ENCODE results near the gene RAPH1. TPM values are rescaled to one million over a fixed set of nuclear protein-coding genes. Genes with fewer than 3 reads are reported as not detected.
A peak's percentile ranks its signal among the peaks of the same experiment; 100 is the strongest.

The RAPH1 gene
- total RNA-seq, 2 experiments from 2014 or later = 0.16 to 0.73 TPM

- no peak for DNase-seq
- peaks cover 3% of the 10 kb centered on the region for H3K27me3 Mint-ChIP-seq
- H3K27ac Mint-ChIP-seq = no peak overlapping the region
- H3K36me3 Mint-ChIP-seq = no peaks in the 10 kb centered on the region
- H3K4me1 Mint-ChIP-seq = peaks cover 2% of the 10 kb centered on the region
- CTCF ChIA-PET = interaction anchor here (0.5 kb wide), 1 partner anchor 106 kb away, joined by 3 read pairs; no protein-coding TSS in a partner anchor
- H3K4me3 Mint-ChIP-seq = no peak overlapping the region
- ATAC-seq = no peak
- H3K9me3 Mint-ChIP-seq (ENCODE audit: low read depth) = no peaks in the 10 kb centered on the region
Measured at GRCh38 chr2:203498161-203498560, 36.9 kb downstream of the RAPH1 start.

GRCh38 chr2:203492965-203493364 is 42.1 kb downstream of the RAPH1 start:
- Mint-ChIP-seq H3K36me3 (no peaks in the 10 kb centered on the region), H3K9me3 (ENCODE audit: low read depth) (no peaks in the 10 kb centered on the region), H3K4me1 (peaks cover 9% of the 10 kb centered on the region), H3K4me3 (no peak overlapping the region), H3K27ac (no peak overlapping the region), H3K27me3 (peaks cover 3% of the 10 kb centered on the region)
- CTCF ChIA-PET = interaction anchor here (0.7 to 1.9 kb wide), 3 partner anchors 107 to 323 kb away, joined by 3 to 4 read pairs (median 3); no protein-coding TSS in a partner anchor
- ATAC-seq (peak; percentile 45), DNase-seq (no peak)

GRCh38 chr2:203490391-203490790 is 44.7 kb downstream of the RAPH1 start:
- H3K4me1 Mint-ChIP-seq = peaks cover 9% of the 10 kb centered on the region
- CTCF ChIA-PET = interaction anchor here (0.7 kb wide), 1 partner anchor 1884 kb away, joined by 3 read pairs; no protein-coding TSS in a partner anchor
- H3K9me3 Mint-ChIP-seq (ENCODE audit: low read depth) = no peaks in the 10 kb centered on the region
- no peak overlapping the region for H3K4me3 Mint-ChIP-seq
- no peak overlapping the region for H3K27ac Mint-ChIP-seq
- H3K27me3 Mint-ChIP-seq = peaks cover 5% of the 10 kb centered on the region
- DNase-seq = no peak
- no peaks in the 10 kb centered on the region for H3K36me3 Mint-ChIP-seq
- ATAC-seq = no peak

GRCh38 chr2:203489531-203489930 is 45.6 kb downstream of the RAPH1 start:
- peaks cover 12% of the 10 kb centered on the region for H3K4me1 Mint-ChIP-seq
- no peaks in the 10 kb centered on the region for H3K36me3 Mint-ChIP-seq
- peaks cover 2% of the 10 kb centered on the region for H3K27me3 Mint-ChIP-seq
- CTCF ChIA-PET = no interaction called here
- no peak overlapping the region for H3K27ac Mint-ChIP-seq
- H3K9me3 Mint-ChIP-seq (ENCODE audit: low read depth) = no peaks in the 10 kb centered on the region
- no peak overlapping the region for H3K4me3 Mint-ChIP-seq
- DNase-seq (no peak), ATAC-seq (no peak)

GRCh38 chr2:203484266-203485112 is 50.6 kb downstream of the RAPH1 start:
- peaks cover 2% of the 10 kb centered on the region for H3K27me3 Mint-ChIP-seq
- CTCF ChIA-PET = interaction anchor here (0.6 to 2.0 kb wide), 10 partner anchors 15 to 425 kb away, joined by 3 to 28 read pairs (median 4); no protein-coding TSS in a partner anchor
- peaks cover 9% of the 10 kb centered on the region for H3K4me1 Mint-ChIP-seq

GRCh38 chr2:203480623-203481022 is 54.5 kb downstream of the RAPH1 start:
- no peak for DNase-seq
- H3K9me3 Mint-ChIP-seq (ENCODE audit: low read depth) = no peaks in the 10 kb centered on the region
- CTCF ChIA-PET = interaction anchor here (0.7 to 2.2 kb wide), 4 partner anchors 12 to 429 kb away, joined by 3 to 10 read pairs (median 4); no protein-coding TSS in a partner anchor
- peaks cover 9% of the 10 kb centered on the region for H3K4me1 Mint-ChIP-seq
- H3K27ac Mint-ChIP-seq = no peak overlapping the region
- H3K27me3 Mint-ChIP-seq = no peaks in the 10 kb centered on the region
- no peaks in the 10 kb centered on the region for H3K36me3 Mint-ChIP-seq
- ATAC-seq = no peak
- H3K4me3 Mint-ChIP-seq = no peak overlapping the region

More at GRCh38 chr2:203484266-203485112, 50.6 kb downstream of the RAPH1 start:
- no peak overlapping the region for H3K4me3 Mint-ChIP-seq
- no peak overlapping the region for H3K27ac Mint-ChIP-seq
- ATAC-seq (peak; percentile 82), DNase-seq (peak; percentile 69)
- no peaks in the 10 kb centered on the region for H3K36me3 Mint-ChIP-seq
- H3K9me3 Mint-ChIP-seq (ENCODE audit: low read depth) = no peaks in the 10 kb centered on the region

GRCh38 chr2:203476881-203477280 is 58.2 kb downstream of the RAPH1 start:
- Mint-ChIP-seq H3K4me3 (no peak overlapping the region), H3K36me3 (no peaks in the 10 kb centered on the region), H3K27me3 (no peaks in the 10 kb centered on the region), H3K27ac (no peak overlapping the region), H3K4me1 (no peaks in the 10 kb centered on the region), H3K9me3 (ENCODE audit: low read depth) (no peaks in the 10 kb centered on the region)
- no peak for ATAC-seq
- no peak for DNase-seq
- CTCF ChIA-PET = no interaction called here

GRCh38 chr2:203471323-203471722 is 63.8 kb downstream of the RAPH1 start:
- H3K4me1 Mint-ChIP-seq = no peaks in the 10 kb centered on the region
- ATAC-seq (no peak), DNase-seq (no peak)
- CTCF ChIA-PET = interaction anchor here (0.6 kb wide), 1 partner anchor 168 kb away, joined by 5 read pairs; no protein-coding TSS in a partner anchor
- H3K36me3 Mint-ChIP-seq = no peaks in the 10 kb centered on the region
- no peak overlapping the region for H3K4me3 Mint-ChIP-seq
- no peaks in the 10 kb centered on the region for H3K9me3 Mint-ChIP-seq (ENCODE audit: low read depth)
- no peak overlapping the region for H3K27ac Mint-ChIP-seq
- H3K27me3 Mint-ChIP-seq = peaks cover 15% of the 10 kb centered on the region

- Mint-ChIP-seq H3K27me3 (peaks cover 21% of the 10 kb centered on the region), H3K9me3 (ENCODE audit: low read depth) (no peaks in the 10 kb centered on the region), H3K4me1 (no peaks in the 10 kb centered on the region), H3K27ac (no peak overlapping the region), H3K4me3 (no peak overlapping the region), H3K36me3 (no peaks in the 10 kb centered on the region)
- CTCF ChIA-PET = no interaction called here
- ATAC-seq = no peak
- DNase-seq = no peak
Measured at GRCh38 chr2:203470371-203470770, 64.7 kb downstream of the RAPH1 start.

GRCh38 chr2:203469546-203469945 is 65.6 kb downstream of the RAPH1 start:
- Mint-ChIP-seq H3K36me3 (no peaks in the 10 kb centered on the region), H3K27ac (no peak overlapping the region), H3K4me1 (no peaks in the 10 kb centered on the region), H3K9me3 (ENCODE audit: low read depth) (no peaks in the 10 kb centered on the region), H3K27me3 (peaks cover 26% of the 10 kb centered on the region), H3K4me3 (no peak overlapping the region)
- CTCF ChIA-PET = interaction anchor here (0.6 to 2.4 kb wide), 3 partner anchors 11 to 346 kb away, joined by 3 to 6 read pairs (median 3); no protein-coding TSS in a partner anchor
- DNase-seq = no peak
- no peak for ATAC-seq

GRCh38 chr2:203463266-203463678 is 71.8 kb downstream of the RAPH1 start:
- Mint-ChIP-seq H3K4me1 (no peaks in the 10 kb centered on the region), H3K4me3 (no peak overlapping the region), H3K36me3 (no peaks in the 10 kb centered on the region), H3K9me3 (ENCODE audit: low read depth) (no peaks in the 10 kb centered on the region), H3K27ac (no peak overlapping the region), H3K27me3 (peaks cover 16% of the 10 kb centered on the region)
- DNase-seq (no peak), ATAC-seq (no peak)
- CTCF ChIA-PET = interaction anchor here (1.0 kb wide), 1 partner anchor 10 kb away, joined by 4 read pairs; no protein-coding TSS in a partner anchor

GRCh38 chr2:203462308-203462707 is 72.8 kb downstream of the RAPH1 start:
- CTCF ChIA-PET = no interaction called here
- Mint-ChIP-seq H3K27ac (no peak overlapping the region), H3K36me3 (no peaks in the 10 kb centered on the region), H3K9me3 (ENCODE audit: low read depth) (no peaks in the 10 kb centered on the region), H3K27me3 (peaks cover 14% of the 10 kb centered on the region), H3K4me1 (no peaks in the 10 kb centered on the region), H3K4me3 (no peak overlapping the region)
- DNase-seq (no peak), ATAC-seq (no peak)

- DNase-seq (no peak), ATAC-seq (no peak)
- CTCF ChIA-PET = no interaction called here
- Mint-ChIP-seq H3K27me3 (peaks cover 14% of the 10 kb centered on the region), H3K36me3 (no peaks in the 10 kb centered on the region), H3K4me3 (no peak overlapping the region), H3K27ac (no peak overlapping the region), H3K4me1 (no peaks in the 10 kb centered on the region), H3K9me3 (ENCODE audit: low read depth) (no peaks in the 10 kb centered on the region)
Measured at GRCh38 chr2:203461746-203462145, 73.4 kb downstream of the RAPH1 start.

GRCh38 chr2:203455209-203455608 is 79.9 kb downstream of the RAPH1 start:
- Mint-ChIP-seq H3K4me3 (no peak overlapping the region), H3K27ac (no peak overlapping the region), H3K4me1 (no peaks in the 10 kb centered on the region), H3K27me3 (no peaks in the 10 kb centered on the region), H3K9me3 (ENCODE audit: low read depth) (no peaks in the 10 kb centered on the region), H3K36me3 (no peaks in the 10 kb centered on the region)
- CTCF ChIA-PET = interaction anchor here (1.7 to 2.1 kb wide), 3 partner anchors 11 to 230 kb away, joined by 8 to 9 read pairs (median 8); no protein-coding TSS in a partner anchor
- ATAC-seq = no peak
- DNase-seq = no peak
